GOT3 (cell line): ENCODE results near the gene SLC1A1.
"Not testable (repeated sequence)": the region's sequence is repeated elsewhere in the genome, so short reads cannot be mapped to it uniquely, and the experiment has no call there.

Source experiments
- DNase-seq: peaks from one replicate; lab custom pipeline; 2025; ENCODE audit warnings: mixed read lengths; lab: John Stamatoyannopoulos, UW

SLC1A1 gene

GRCh38 chr9:4541856-4542255 is 51.6 kb downstream of the SLC1A1 start:
- no peak for DNase-seq

GRCh38 chr9:4544714-4545113 is 54.4 kb downstream of the SLC1A1 start:
- not testable (repeated sequence) for DNase-seq

GRCh38 chr9:4547016-4547415 is 56.7 kb downstream of the SLC1A1 start:
- DNase-seq, result no peak

GRCh38 chr9:4548811-4549725 is 58.8 kb downstream of the SLC1A1 start:
- no peak for DNase-seq

GRCh38 chr9:4549751-4550295 is 59.6 kb downstream of the SLC1A1 start:
- no peak for DNase-seq

- no peak for DNase-seq
Measured at GRCh38 chr9:4550777-4551484, 60.7 kb downstream of the SLC1A1 start.

GRCh38 chr9:4553951-4554381 is 63.7 kb downstream of the SLC1A1 start:
- DNase-seq, result no peak

- DNase-seq, result no peak
Measured at GRCh38 chr9:4555236-4555635, 65.0 kb downstream of the SLC1A1 start.

GRCh38 chr9:4558371-4558998 is 68.2 kb downstream of the SLC1A1 start:
- no peak for DNase-seq

- no peak for DNase-seq
Measured at GRCh38 chr9:4559261-4560182, 69.3 kb downstream of the SLC1A1 start.

- no peak for DNase-seq
Measured at GRCh38 chr9:4563105-4563504, 72.8 kb downstream of the SLC1A1 start.

GRCh38 chr9:4566806-4567205 is 76.5 kb downstream of the SLC1A1 start:
- DNase-seq, result no peak

- no peak for DNase-seq
Measured at GRCh38 chr9:4567601-4568000, 77.3 kb downstream of the SLC1A1 start.

GRCh38 chr9:4569101-4569500 is 78.8 kb downstream of the SLC1A1 start:
- no peak for DNase-seq

- no peak for DNase-seq
Measured at GRCh38 chr9:4572184-4572826, 82.0 kb downstream of the SLC1A1 start.

GRCh38 chr9:4573176-4573575 is 82.9 kb downstream of the SLC1A1 start:
- no peak for DNase-seq

GRCh38 chr9:4573634-4574389 is 83.5 kb downstream of the SLC1A1 start:
- no peak for DNase-seq

GRCh38 chr9:4574657-4575243 is 84.5 kb downstream of the SLC1A1 start:
- no peak for DNase-seq

- DNase-seq, result no peak
Measured at GRCh38 chr9:4575997-4576396, 85.7 kb downstream of the SLC1A1 start.

- no peak for DNase-seq
Measured at GRCh38 chr9:4576448-4576847, 86.2 kb downstream of the SLC1A1 start.
